Smooth muscle cell (in vitro differentiated cells): ENCODE data around the gene VBP1. TPM values are rescaled to one million over a fixed set of nuclear protein-coding genes. Genes with fewer than 3 reads are reported as not detected.
A peak's percentile ranks its signal among the peaks of the same experiment; 100 is the strongest.

Experiments
- DNase-seq: peaks from one replicate; lab custom pipeline; 2025; ENCODE audit not compliant: unreplicated experiment; lab: John Stamatoyannopoulos, UW
- H2AFZ ChIP-seq: fragments of 200-600 bp; sonication (generic); 2 replicates; pipeline ENCODE4 v1.6.0; 2016; ENCODE audit warnings: antibody characterized with exemption, low read depth, mild to moderate bottlenecking
- H3F3A ChIP-seq: fragments of 200-600 bp; sonication (generic); 2 replicates; pipeline ENCODE4 v1.6.0; 2017; ENCODE audit warnings: antibody characterized with exemption, low read depth
- H3K27ac ChIP-seq: fragments of 200-600 bp; sonication (generic); 2 replicates; pipeline ENCODE4 v1.5.1; 2016; ENCODE audit warnings: low read depth, mild to moderate bottlenecking
- H3K27me3 ChIP-seq: fragments of 200-600 bp; sonication (generic); 2 replicates; pipeline ENCODE4 v1.6.1; 2016; ENCODE audit warnings: low read depth, mild to moderate bottlenecking
- H3K36me3 ChIP-seq: fragments of 200-600 bp; sonication (generic); 2 replicates; pipeline ENCODE4 v1.5.1; 2016; ENCODE audit warnings: low read depth
- H3K4me1 ChIP-seq: fragments of 200-600 bp; sonication (generic); 2 replicates; pipeline ENCODE4 v1.5.1; 2016; ENCODE audit warnings: low read depth
- H3K4me2 ChIP-seq: fragments of 200-600 bp; sonication (generic); 2 replicates; pipeline ENCODE4 v1.6.0; 2016; ENCODE audit warnings: mild to moderate bottlenecking
- H3K4me3 ChIP-seq: fragments of 200-600 bp; sonication (generic); 2 replicates; pipeline ENCODE4 v1.5.1; 2016; ENCODE audit warnings: mild to moderate bottlenecking
- H3K79me2 ChIP-seq: fragments of 200-600 bp; sonication (generic); 2 replicates; pipeline ENCODE4 v1.6.0; 2016; ENCODE audit warnings: low read depth, mild to moderate bottlenecking
- H3K9ac ChIP-seq: fragments of 200-600 bp; sonication (generic); 2 replicates; pipeline ENCODE4 v1.6.0; 2016; ENCODE audit warnings: low read depth
- H3K9me3 ChIP-seq: fragments of 200-600 bp; sonication (generic); replicated peaks from 2 replicates; pipeline ENCODE4 v1.5.1; 2016; ENCODE audit warnings: low read depth
- H4K20me1 ChIP-seq: fragments of 200-600 bp; sonication (generic); 2 replicates; pipeline ENCODE4 v1.6.0; 2016; ENCODE audit warnings: low read depth
- CTCF ChIP-seq: fragments of 200-600 bp; sonication (generic); IDR thresholded peaks from 2 replicates; pipeline ENCODE4 v1.5.1; 2017; ENCODE audit warnings: borderline replicate concordance, mild to moderate bottlenecking, antibody characterized with exemption; ENCODE audit not compliant: insufficient read depth, poor library complexity, severe bottlenecking
- WGBS: methylation state at CpG from one replicate; pipeline ENCODE4 v1.1.7; 2016; ENCODE audit warnings: low lambda C conversion rate; 5-methylcytosine and 5-hydroxymethylcytosine counted together
- polyA plus RNA-seq: library from polyadenylated mRNA; unstranded; fragments of >200 nt; fragmentation: Nextera tagmentation; extraction: Ambion mirVana; gene quantifications from 2 replicates; pipeline ENCODE4 v1.2.1, GENCODE V29; 2016
- total RNA-seq: library from RNA; depleted of rRNA; stranded (reverse); fragments of >200 nt; gene quantifications from 2 replicates; pipeline ENCODE4 v1.2.3, GENCODE V29; 2014

VBP1 gene
- total and polyA plus RNA-seq, 2 experiments from 2014 or later = 63.3 to 70.6 TPM

DNA sequence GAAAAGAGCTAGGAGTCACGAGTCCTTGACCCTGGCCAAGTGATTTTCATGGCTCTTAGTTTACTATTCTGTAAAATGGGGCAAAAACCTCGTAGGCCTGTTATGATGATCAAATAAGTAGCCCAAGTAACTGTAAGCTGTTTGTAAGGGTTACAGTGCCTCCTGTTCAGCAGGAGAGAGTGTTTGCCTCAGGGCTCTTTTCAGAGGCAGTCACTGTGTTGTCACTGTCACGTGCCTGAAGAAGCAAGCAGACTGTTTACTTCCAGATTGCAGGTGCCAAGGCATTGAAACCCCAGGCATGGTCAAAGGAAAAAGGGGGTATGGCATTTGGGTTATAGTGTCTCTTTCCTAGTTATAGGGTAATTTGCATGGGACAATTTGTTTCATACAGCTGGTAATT lies 43.5 kb downstream of the VBP1 start:
- no peaks in the 10 kb centered on the region for H3K9me3 ChIP-seq
- no peak for DNase-seq
- no peak for TF ChIP-seq CTCF
- no peak overlapping the region for H2AFZ ChIP-seq
- no peaks in the 10 kb centered on the region for H3K36me3 ChIP-seq
- no peak overlapping the region for H3K27ac ChIP-seq
- no peak overlapping the region for H3K4me3 ChIP-seq
- no peaks in the 10 kb centered on the region for H3K4me1 ChIP-seq
- H3F3A ChIP-seq = no peaks in the 10 kb centered on the region
- WGBS = 54% methylated on average over 3 of the region's 3 CpGs
- no peaks in the 10 kb centered on the region for H3K27me3 ChIP-seq
- no peaks in the 10 kb centered on the region for H3K79me2 ChIP-seq
- no peak overlapping the region for H3K4me2 ChIP-seq
- H4K20me1 ChIP-seq = no peaks in the 10 kb centered on the region
- H3K9ac ChIP-seq = no peak overlapping the region

DNA sequence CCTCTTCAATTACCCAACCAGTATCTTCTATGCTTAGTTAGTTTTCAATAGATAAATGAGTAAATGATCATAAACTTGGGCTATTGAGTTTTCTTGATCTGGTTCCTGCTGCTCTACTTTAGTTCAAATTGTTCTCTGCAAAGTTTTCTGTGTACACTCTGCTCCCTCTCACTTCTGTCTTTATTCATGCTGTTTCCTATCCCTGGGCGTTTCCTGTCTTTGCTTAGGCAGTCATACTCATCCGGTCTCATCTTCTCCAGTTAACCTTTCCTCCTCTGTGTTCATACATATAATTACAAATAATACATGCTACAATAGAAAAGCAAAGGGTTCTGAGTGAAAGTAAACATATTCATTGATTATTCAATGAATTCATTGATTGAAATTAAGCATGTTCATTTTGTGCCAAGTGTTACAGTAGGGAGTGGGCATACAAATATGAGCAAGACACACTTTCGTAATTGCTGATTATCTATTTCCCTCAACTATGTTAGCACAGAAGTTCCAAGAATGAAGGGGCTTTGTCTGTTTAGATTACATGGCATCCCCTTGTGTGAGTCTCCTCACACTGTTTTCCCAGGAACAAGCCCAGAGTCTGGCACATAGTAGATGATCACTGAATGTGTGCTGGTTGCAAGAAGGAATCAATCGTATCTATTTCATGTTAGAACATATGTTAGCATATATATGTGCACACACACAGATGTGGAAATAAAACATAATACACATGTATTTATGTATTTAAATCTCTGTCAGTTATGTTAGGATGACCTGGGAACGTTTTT lies 46.9 kb downstream of the VBP1 start:
- no peak overlapping the region for H3K9ac ChIP-seq
- no peaks in the 10 kb centered on the region for H3K9me3 ChIP-seq
- H4K20me1 ChIP-seq = no peaks in the 10 kb centered on the region
- H3K27ac ChIP-seq = no peak overlapping the region
- H3K27me3 ChIP-seq = no peaks in the 10 kb centered on the region
- 58% methylated on average over 5 of the region's 5 CpGs for WGBS
- no peak for DNase-seq
- H3K4me2 ChIP-seq = no peak overlapping the region
- no peaks in the 10 kb centered on the region for H3K79me2 ChIP-seq
- H2AFZ ChIP-seq = no peak overlapping the region
- H3K4me3 ChIP-seq = no peak overlapping the region
- H3K4me1 ChIP-seq = no peaks in the 10 kb centered on the region
- TF ChIP-seq CTCF = no peak
- no peaks in the 10 kb centered on the region for H3K36me3 ChIP-seq
- no peaks in the 10 kb centered on the region for H3F3A ChIP-seq

DNA sequence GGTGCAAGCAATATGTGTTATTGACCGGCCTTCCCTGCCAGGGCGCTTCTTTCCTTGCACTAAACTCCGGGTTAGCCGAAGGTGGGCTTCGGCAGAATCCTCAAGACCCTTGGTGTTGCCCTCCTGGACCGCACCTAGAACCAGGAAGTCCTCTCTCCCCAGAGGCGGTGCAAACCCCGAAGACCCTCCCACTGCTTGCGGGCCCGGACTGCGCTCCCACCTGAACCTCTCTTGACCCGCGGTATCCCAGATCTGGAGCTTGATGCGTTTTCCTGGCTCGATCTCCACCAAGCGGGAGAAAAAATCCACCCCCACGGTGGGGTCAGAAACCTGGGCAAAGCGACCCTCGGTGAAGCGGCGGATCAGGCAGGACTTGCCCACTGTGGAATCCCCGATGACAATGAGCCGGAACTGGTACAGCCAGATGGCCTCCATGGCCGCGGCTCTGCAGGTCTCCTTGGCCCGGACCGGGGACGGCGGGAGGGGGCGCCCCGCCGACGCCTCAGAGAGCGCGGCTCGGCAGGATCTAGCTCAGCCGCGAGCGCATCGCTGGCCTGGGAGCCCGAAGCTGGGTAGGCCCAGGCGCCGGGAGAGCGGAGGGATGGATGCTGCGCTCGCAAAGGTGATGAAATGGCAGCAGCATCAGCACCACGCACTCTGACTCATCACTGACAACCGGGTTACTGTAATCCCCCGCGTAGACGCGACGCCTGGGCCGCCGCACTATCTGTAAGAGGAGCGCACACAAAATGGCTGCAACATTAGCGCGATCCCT lies 47.8 kb downstream of the VBP1 start, which contains the start of gene RAB39B:
Gene RAB39B, minus strand, starts transcription at position 638 of the 775 bp plus-strand sequence. Its CDS starts 203 bp downstream, at position 435.
- no peaks in the 10 kb centered on the region for H3K9me3 ChIP-seq
- peak within 1 kb of the TSS; percentile 30 for H3K4me3 ChIP-seq
- H3K4me2 ChIP-seq = peak within 1 kb of the TSS; percentile 57
- WGBS = 40% methylated on average over 51 of the region's 58 CpGs
- no peak for TF ChIP-seq CTCF
- H3K36me3 ChIP-seq = no peaks in the 10 kb centered on the region
- H3K9ac ChIP-seq = no peak within 1 kb of the TSS
- no peak for DNase-seq
- H3K4me1 ChIP-seq = no peaks in the 10 kb centered on the region
- H3F3A ChIP-seq = no peaks in the 10 kb centered on the region
- no peak within 1 kb of the TSS for H3K27ac ChIP-seq
- H4K20me1 ChIP-seq = no peaks in the 10 kb centered on the region
- no peaks in the 10 kb centered on the region for H3K79me2 ChIP-seq
- H2AFZ ChIP-seq = no peak within 1 kb of the TSS
- no peaks in the 10 kb centered on the region for H3K27me3 ChIP-seq
